Stimulated activated CD4-positive, alpha-beta T cell treated with anti-CD3 and anti-CD28 coated beads, TNF-alpha, amount 100 ng/mL, for 1 hour (primary cell): Measurements from ENCODE around the gene FLNB.
"Not testable (repeated sequence)": the region's sequence is repeated elsewhere in the genome, so short reads cannot be mapped to it uniquely, and the experiment has no call there.

ENCODE experiments used
- DNase-seq, 3 donors: peaks; one replicate each; pipeline ENCODE4 v3.0.0-alpha.2; 2020; ENCODE audit warnings: low read depth in 3 of 3, low spot score in 1 of 3

FLNB gene

DNA sequence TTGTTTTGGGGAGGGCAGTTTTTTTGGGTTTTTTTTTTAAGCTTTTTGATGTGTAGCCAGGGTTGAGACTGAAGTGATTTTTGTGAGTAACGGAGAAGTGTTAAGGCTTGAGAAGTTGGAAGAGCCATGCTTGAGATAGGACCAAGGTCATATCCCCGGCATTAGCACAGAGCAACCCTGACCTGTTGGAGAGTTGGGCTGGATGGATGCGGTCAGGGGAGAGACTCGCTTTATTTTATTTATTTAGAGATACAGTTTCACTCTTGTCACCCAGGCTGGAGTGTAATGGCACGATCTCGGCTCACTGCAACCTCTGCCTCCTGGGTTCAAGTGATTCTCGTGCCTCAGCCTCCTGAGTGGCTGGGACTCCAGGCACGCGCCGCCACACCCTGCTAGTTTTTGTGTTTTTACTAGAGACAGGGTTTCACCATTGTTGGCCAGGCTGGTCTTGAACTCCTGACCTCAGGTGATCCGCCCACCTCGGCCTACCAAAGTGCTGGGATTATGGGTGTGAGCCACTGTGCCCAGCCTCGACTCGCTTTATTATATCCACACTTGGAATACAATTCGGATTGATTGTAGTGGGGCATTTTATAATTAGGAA is 43.5 kb downstream of the FLNB start:
- DNase-seq, result not testable (repeated sequence)

DNA sequence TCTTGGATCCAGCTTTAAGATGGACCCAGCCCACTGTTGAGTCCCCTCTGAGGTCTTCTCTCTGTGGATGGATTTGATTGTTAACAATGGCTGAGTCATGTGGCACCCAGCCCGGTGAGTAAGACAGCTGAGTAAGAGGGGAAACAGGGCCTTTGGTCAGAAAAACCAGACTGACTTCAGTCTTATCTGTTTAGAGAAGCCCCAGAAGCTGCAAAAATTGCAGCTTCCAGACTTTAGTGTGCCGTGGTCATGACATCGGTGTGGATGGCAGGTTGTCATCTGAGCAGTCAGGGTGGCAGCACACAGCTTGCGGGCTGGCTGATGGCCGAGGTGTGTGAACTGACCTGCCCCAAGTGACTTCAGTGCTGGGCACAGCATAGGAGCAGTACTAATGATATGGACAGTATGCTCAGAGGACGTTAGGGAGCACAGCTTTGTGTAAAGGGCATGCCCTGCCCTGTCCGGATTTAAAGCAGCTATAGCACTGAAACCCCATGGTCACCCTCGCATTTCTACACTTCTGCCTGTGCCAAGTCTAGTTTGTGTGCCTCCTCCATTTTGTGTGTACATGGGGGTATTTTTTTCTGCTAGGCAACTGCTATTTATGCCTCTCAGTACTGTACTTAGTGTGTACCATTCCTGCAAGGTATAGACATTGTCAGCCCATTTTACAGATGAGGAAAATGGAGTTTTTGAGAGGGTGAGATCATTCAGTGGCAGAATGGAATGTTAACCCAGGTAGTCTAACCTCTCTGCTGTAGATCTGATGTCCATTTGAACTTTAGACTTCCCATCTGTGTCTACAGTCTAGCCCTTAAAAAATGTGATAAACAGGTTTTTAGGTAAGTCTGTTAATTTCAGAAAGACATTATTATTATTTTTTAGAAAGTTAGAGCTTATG is 44.4 kb downstream of the FLNB start:
- DNase-seq, result no peak

DNA sequence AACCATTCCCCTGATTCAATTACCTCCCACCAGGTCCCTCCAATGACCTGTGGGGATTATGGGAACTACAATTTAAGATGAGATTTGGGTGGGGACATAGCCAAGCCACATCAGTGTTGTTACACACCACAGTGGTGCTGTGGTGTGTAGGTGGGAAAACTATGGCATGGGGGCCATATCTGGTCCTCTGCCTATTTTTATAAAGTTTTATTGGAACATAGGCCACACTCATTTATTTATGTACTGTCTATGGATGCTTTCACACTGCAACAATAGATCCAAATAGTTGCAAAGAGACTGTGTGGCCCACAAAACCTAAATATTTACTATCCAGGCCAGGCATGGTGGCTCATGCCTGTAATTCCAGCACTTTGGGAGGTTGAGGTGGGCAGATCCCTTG is 46.4 kb downstream of the FLNB start:
- no peak for DNase-seq

DNA sequence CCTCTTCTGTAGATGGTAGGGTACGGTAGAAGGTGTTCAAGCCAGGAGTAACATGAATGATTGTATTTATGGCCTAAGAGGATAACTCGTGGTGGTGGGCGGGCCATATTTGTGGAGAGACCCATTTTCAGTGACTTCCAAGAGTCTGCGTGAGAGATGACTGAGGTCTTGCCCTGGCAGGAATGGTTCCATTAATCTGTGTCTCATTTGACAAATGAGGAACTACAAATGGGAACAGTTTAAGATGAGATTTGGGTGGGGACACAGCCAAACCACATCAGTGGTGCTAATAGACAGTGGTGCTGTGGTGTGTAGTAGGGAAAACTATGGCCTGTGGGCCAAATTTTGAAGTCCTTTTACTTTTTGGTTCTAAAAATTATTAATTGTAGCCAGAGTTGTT is 47.1 kb downstream of the FLNB start:
- no peak for DNase-seq

DNA sequence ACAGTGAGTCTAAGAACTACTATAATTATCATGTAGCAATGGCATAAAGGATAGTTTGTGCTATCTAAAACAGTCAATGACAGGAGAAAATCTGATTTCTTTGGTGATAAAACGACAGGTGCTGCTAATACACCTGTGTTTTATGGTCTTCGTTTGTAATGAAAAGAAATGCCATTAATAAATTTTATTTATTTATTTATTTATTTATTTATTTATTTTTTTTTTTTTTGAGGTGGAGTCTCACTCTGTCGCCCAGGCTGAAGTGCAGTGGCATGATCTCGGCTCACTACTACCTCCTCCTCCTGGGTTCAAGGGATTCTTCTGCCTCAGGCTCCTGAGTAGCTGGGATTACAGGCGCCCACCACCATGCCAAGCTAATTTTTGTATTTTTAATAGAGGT is 47.7 kb downstream of the FLNB start:
- DNase-seq, result not testable (repeated sequence)

DNA sequence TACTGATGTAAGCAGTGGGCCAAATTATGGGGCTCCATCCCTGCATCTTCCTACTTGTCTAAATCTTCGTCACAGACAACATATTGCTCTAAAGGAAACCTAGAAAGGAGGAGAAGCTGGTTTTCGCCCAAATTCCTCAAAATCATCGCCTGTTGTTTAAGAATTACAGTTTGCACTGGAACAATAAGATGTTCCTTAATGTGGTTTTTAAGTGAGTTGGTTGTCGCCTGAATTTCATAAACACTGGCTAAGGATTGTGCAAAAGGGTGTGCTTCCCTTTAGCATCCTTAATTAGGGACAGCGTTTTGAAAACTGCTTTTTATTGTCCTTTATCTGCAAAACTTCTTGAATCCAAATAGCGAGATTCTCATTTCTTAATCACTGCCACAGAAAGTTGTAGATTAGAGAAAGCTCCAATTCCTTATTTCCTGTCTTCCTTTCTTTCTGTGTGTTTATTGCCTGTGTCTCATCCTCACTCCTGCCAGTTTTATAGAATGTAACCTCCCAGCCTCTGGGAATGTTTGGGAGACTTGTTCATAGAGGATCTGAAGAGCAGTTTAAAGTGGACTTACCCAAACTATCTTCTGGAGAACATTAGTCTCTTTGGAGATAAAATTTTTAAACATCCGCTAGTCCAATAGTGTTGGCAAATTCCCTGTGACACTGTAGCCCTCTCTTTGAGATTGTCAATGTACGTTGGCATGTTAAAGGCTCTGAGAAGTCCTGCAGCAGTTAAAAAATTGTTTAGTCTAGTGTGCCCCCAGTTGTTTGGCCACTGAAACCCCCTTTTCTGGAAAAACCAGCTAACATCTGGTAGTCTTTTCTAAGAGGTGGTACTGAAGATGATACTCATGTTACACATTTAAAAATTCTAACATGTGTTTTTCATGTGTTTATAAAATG is 50.4 kb downstream of the FLNB start:
- DNase-seq, result no peak

DNA sequence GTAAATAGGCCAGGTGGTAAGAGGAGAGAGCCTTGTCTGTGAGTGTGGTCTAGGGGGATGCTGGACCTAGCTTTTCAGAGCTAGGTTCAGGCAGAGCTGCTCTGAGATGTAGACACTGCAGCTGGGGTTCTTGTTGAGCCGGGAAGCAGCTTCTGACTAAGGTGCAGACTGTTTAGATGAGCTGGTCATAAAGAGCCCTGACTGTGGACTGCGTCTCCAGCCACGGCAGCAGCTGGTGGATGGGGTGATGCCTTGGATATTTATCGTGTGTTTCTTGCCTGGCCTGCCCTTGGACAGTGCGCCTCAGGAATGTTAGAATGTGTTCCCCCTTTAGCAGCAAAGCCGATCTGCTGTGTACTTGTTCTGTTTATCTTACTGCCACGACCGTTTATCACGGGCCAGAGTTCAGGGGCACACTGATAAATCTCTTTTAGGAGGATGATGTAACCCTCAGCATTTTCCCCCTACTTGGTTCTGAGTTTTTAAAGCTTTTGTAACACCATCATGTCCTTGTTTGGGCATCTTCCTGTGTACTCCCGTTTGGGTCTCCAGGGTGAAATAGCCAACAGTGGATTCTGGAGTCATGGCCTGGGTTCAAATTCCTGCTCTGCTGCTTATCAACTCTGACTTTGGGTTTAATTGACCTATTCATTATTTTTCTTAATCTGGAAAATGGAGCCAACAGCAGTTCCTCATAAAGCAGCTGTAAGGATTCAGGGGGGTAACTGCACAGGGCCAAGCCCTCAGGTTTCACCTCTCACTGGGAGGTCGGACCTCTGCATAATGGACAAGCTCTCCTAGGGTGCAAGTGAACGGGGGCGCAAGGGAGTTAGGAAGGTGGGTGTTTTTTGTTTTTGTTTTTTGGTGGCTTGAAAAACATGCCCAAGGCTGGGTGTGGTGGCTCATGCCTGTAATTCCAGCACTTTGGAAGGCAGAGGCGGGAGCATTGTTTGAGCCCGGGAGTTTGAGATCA is 51.4 kb downstream of the FLNB start:
- no peak for DNase-seq

DNA sequence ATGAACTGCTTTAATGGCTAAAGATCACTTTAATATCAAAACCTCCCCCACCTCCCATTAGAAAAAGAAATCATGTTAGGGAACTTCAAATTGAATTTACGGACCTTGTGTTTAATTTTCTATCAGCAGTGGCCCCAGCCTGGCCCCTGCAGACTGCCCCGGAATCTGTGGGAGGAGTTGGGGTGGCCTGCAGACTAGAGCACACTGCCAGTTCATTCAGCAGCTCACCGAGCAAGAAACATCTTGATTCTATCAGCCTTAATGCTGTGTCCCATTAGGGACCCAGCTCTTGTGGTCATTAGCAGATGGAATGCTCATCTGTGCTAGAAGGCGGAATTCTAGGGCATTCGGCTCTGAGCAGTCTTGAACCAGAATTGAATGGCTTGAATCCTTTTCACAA is 54.2 kb downstream of the FLNB start:
- DNase-seq, result no peak

DNA sequence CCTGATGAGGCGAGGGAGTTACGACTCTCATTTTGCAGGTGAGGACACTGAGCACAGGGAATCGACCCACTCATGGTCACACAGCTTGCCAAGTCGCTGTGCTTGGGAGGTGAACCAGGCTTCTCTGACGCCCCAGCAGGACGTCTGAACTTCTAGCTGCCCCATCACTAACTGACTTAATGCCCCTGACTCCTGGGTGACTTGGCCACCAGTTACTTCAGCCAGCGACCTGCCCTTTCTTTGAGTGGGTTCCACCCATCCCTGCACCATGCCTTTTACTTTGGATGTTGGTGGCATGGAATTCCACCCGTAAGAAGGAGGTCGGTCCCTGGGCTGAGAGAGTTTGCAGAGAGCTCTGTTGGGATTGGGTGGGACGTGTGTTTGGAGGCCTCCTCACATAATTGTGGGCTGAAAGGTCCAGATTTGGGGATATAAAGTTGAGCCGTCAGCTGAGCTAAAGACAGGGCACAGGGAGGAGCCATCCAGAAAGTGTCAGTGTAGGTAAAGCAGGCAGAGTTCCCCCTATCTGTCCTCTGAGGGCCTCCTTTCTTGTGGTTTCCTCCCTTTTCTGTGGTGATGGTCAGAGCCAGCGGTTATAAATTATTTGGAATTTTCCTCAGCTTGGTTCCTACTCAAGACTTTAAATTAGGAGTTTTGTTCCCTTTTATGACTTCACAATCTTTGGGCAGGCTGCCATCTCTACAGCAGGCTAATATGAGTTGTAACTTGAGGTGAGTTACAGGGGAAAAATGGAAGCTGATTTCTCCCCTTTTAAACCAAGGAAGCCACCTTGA is 55.0 kb downstream of the FLNB start:
- DNase-seq, result no peak

DNA sequence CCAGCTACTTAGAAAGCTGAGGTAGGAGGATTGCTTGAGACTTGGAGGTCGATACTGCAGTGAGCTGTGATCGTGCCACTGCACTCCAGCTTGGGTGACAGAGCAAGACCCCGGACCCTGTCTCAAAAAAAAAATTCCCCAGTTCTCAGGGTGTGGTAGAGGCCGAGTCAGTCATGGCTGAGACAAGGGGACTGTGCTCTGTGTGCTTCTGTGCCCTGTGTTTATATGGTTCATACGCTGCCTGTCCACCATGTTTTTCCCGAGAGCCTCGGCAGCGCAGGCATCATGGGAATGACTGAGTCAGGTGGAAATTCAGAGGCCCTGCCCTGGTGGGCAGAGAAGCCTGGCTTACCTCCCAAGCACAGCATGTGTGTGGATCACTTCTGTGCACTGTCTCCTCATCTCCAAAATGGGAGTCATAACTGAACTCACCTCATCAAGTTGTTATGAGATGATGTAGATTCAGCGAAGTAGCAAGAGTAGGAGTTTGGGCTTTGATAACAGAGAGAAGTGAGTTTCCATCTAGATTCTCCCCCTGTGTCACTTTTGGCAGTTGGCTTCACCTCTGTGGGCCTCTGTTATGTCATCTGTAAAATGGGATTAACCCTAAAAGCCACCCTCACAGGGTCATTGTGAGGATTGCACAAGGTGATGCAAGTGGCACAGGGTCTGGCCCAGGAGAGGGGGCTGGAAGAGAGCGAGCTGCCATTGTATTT is 56.9 kb downstream of the FLNB start:
- DNase-seq, result no peak

DNA sequence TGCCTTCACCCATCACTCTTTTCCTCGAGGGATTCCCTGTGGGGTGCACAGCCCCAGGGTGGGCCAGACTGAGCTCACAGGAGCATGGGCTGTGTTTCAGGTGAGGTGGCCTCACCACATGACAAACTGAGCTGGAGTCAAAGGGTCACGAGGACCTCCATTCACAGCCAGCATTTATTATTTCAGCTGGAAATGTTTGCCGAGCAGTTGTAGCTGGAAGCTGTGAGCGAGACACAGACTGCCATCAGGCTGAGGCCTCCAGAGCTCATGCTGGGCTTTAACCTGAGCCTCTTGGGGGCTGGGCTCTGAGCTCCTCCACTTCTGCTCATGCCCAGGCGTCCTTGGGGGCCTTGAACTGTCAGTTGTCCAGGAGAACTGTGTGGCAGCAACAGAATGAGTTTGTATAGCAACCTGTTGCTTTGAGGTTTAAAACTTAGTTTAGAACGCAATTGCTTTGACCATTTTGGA is 57.5 kb downstream of the FLNB start:
- DNase-seq, result no peak

DNA sequence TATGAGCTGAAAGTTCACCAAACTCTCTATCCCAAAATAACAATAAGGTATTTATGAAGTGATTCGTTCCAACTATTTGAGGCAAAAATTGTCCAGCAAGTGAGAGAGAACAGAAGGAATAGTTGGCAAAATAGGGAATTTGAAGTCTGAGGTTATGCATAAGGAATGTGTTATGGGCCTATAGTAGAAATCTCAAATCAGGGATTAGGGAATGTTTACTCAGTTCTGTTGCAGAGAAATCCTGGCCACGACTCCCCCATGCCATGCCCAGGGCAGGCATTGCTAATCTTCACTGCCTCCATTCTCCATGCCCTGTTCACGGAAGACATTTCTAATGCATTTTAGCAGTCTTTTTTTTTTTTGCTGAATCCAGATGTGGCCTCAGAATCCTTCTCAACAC is 58.6 kb downstream of the FLNB start:
- no peak for DNase-seq

DNA sequence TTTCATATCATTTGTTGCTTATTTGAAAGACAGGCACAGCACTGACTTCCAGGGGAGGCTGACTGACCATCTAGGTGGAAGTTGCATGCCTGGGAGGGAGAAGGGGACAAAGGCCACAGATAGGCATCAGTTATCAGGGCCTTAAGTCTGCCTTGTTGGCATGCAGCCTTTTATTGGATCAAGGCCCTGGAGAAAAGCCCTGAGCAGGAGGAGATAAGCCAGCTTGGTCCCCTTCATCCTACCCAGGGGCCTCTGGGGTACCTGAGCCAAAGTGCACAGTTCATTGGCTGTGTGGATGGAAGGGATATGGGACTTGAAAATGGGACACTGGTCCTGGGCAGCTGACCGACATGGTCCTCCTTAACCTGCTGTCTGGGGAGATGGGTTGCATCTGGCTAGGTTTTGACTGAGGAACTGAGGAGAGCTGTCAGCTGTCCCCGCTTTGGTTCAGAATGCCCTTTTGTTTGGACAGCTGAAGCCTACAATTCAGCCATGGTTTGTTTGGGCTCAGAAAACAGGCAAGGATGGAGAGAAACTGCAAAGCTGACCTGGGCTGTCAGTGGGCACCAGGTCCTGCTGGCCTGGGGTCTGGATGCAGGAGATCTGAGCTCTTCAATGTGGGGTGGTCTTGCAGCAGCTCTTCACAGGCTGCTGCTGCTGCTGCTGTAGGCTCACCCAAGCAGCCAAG is 60.0 kb downstream of the FLNB start:
- no peak for DNase-seq

DNA sequence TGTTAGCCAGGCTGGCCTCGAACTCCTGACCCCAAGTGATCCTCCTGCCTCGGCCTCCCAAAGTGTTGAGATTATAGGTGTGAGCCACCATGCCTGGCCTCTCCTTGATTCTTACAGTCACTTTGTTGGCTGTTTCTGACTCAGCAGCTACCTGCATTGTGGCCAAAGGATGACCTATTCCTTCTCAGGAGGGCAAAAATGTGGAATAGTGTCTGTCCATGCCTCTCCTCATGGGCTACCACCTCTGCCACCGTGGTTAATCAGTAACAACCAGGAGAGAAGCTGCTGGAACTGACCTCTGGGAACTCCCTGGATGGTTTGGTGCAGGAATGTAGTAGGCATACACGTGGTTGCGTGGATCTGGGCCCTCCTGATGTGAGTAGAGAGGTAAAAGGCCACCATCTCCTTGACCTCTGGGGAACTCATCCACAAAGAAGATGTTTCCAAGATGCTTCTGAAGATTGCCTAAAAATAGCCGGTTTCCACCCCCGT is 63.3 kb downstream of the FLNB start:
- no peak for DNase-seq

DNA sequence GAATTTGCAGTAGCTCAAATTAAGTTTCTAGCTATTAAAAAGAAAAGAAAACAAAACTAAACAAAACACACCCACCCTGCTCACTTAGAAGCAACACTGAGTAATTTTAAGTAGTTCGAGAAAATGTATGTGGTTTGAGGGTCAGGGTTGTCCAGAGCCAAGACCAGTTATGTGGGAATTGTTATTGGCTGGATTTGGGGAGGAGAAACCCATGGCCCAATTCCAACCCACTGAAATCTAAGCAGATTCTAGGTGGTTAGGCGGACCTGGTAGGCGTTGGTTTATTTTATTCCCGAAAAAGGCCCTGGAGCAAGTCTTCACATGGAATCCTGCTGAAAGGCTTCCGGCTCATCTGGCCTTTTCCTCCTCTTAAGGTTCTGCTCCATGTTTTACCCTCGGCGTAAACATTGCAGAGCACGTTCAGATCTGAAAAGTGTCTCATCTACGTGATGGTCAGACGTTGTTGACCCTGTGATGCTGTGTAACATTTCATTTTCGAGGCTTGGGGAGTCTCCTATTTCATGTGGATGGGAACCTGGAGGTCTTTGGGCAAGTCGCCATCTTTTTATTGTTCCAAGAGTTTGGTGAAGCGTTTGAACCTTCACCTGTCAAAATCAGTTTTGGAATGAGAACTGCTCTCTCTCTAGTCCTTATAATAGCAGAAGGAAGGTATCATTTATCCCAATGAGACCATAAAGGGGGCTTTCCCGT is 64.0 kb downstream of the FLNB start:
- no peak for DNase-seq

DNA sequence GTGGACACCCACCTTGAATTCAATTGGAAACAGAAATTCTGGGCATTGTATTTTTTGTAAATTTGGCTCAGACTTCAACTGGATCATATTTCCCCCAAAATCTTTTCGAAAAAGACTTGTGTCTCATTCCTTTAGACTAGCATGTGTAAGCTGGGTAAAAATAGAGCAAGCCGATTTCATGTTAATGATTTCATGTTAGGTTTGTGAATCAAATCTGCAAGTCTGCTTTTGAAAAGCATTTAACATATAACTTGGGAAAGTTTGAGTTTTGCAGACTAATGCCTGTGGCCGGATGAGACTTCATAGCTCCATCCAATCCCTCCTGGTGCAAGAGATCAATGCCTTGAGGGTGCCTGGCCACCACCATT is 64.5 kb downstream of the FLNB start:
- DNase-seq, result no peak

DNA sequence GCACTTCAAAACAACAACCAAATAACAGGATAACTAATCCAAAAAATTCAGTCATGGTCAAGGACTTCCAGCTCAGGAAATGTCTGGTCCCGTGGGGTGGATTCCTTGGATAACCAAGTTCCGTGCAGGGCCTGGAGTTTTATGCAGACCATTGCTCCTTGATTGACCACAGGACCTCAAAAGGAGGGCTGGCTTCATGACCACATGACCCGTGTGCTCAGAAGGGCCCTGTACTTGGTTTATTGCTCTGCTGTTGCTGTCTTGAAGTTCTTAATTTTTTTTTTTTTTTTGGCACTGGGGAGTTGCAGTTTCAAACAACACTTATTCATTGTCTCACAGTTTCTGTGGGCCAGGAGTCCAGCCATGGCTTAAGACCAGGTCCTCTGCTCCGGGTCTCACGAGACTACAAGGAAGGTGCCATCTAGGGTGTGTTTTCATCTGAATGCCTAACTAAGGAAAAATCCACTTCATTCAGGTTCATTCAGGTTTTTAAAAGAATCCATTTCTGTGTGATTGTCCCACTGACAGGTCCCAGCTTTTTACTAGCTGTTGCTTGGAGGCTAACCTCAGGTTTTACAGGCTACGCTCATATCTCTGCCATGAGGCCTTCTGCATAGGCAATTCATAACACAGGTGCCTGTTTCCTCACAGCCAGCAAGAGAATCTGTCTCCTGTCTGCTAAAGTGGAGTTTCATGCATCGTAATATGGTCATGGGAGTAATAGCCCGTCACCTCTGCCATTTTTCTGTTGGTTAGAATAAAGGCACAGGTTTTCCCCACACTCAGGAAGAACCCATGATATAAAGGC is 65.3 kb downstream of the FLNB start:
- no peak for DNase-seq
